NCI-H1694 (cell line): ENCODE results near the gene CHRNA10.
"Not testable (repeated sequence)": the region's sequence is repeated elsewhere in the genome, so short reads cannot be mapped to it uniquely, and the experiment has no call there.

Experiments used
- DNase-seq: peaks from one replicate; lab custom pipeline; 2025; lab: John Stamatoyannopoulos, UW

The CHRNA10 gene

DNA sequence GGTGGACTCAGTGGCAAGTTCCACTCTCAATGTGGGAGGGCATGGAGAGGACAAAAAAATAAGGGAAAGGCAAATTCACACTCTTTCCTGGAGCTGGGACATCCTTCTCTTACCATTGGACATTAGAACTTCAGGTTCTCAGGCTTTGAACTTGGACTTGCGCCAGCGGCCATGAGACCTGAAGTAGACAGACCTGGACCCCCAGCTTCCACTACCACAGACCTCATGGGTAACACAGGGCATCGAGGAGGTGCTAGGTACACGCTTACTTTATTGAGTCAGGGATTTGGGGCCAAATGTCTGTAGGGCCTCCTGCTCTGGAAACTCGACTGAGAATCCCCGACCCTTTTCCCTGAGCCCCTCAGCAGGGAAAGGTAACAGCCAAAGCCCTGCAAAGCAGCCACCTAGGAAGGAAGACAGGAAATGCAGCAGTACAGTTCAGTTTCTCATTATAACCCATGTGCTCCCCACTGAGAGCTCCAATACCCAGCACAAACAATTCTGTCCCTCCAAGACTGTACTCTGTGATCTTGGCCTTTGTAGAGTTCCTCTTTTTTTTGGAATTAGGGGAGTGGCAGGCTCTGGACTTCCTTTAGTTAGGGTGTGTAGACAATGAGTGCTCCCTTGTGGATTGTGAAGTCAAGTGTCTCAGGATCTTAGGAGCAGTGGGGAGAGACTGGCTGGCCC lies 5.7 kb downstream of the CHRNA10 start:
- DNase-seq = no peak

GRCh38 chr11:3664032-3664630 lies 7.1 kb downstream of the CHRNA10 start:
- no peak for DNase-seq

GRCh38 chr11:3662856-3663255 lies 8.3 kb downstream of the CHRNA10 start:
- no peak for DNase-seq

DNA sequence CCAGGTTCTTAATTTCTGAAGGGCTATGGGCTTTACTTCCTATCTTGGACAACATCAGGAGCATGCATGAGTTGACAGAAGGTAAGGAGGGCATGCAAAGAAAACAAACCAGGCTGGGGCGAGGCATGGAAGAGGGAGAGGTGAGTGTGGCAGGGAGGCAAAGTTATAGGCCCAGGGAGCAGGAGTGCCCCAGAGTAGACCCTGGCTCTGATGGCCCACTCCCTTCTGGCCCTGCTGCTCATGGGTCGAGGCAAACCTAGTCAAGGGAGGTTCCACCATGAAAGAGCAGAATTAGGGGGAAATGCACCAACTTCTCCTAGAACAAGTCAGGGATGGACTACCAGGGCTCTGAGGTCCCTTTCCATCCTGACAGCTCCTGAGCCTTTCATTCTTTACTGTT lies 10.2 kb downstream of the CHRNA10 start:
- no peak for DNase-seq

GRCh38 chr11:3659595-3660515 lies 11.3 kb downstream of the CHRNA10 start:
- no peak for DNase-seq

DNA sequence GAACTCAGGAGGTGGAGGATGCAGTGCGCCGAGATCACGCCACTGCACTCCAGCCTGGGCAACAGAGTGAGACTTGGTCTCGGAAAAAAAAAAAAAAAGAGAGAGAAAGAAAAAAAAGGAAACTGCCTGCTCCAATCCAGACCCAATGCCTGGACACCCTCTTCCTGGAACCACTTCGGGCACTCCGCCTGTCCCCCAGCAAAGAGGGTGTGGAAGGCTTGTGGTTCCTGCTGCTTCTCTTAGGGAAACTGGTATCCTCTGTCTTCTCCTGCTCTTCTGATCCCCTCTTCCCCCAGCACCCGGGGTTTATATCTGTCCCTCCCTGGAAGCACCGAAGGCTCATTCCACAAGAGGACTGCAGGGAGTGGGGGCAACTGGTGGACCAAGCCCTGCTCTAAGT lies 12.9 kb downstream of the CHRNA10 start:
- DNase-seq = no peak

DNA sequence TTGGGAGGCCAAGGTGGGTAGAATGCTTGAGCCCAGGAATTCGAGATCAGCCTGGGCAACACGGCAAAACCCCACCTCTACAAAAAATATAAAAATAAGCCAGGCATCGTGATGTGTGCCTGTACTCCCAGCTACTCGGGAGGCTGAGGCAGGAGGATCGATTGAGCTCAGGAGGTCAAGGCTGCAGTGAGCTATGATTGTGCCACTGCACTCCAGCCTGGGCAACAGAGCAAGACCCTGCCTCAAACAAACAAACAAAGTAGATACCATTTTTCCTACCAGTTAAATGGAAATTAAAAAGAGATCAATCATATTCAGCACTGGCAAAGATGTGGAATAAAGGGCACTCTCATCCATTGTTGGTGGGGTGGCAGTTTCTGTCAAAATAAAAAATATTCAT lies 13.9 kb downstream of the CHRNA10 start:
- not testable (repeated sequence) for DNase-seq

DNA sequence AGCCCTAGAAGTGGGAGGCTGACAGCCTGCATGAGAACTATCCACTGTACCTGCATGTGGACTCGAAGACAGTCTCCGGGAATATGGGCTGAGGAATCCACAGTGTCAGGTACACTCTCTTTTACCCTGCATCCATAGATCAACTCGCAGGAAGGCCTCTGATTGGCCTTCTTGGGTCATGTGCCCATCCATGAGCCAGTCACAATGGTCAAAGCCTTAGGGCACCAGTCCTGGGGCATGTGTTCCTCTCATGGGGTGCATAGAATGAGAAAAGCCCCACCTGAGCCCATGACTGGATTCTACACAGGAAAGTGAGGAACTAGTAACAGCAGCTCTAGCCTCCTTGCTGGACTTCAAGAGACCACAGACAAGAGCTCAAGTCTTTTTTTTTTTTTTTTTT lies 15.6 kb downstream of the CHRNA10 start:
- DNase-seq = no peak

DNA sequence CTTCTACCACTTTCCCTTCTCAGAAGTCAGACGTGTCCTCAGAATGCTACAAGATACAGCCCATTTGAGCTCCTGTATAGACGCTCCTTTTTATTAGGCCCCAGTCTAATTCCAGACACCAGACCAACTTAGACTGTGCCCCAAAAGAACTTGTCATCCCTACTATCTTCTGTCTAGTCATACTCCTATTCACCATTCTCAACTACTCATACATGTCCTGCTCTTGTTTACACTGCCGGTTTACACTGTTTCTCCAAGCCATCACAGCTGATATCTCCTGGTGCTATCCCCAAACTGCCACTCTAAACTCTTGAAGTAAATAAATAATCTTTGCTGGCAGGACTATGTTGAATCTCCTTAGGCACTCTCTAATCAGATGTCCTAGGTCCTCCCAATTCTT lies 18.7 kb downstream of the CHRNA10 start:
- DNase-seq = not testable (repeated sequence)

- DNase-seq = not testable (repeated sequence)
These were observed 21.8 kb downstream of the CHRNA10 start for GRCh38 chr11:3649374-3649773.

DNA sequence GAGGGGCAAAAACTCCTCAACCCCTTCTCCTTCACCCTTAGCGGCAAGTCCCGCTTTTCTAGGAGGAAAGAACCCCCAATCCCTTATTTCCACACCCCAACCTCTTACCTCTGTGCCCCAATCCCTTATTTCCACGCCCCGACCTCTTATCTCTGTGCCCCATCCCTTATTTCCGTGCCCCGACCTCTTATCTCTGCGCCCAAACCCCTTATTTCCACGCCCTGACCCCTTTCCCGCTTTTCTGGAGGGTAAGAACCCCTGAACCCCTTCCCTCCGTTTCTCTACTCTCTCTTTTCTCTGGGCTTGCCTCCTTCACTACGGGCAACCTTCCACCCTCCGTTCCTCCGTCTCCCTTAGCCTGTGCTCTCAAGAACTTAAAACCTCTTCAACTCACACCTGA lies 22.3 kb downstream of the CHRNA10 start:
- not testable (repeated sequence) for DNase-seq

DNA sequence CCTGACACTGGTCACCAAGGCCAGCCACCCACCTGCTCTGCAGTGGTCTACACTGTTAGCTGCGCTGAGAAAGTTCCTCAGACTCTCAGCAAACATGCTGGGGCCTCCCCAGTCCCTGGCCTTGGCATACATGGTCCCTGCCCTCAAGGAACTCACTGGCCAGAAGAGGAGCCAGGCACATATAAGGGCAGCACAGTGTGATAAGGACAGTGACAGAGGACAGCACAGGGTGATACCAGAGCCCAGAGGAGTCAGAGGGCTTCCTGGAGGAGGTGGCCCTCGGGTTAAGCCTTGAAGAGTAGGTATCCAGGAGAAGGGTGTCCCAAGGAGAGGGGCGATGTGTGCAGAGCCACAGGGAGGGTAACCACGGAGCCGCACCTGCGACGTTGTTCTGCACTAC lies 25.6 kb downstream of the CHRNA10 start:
- DNase-seq = no peak

DNA sequence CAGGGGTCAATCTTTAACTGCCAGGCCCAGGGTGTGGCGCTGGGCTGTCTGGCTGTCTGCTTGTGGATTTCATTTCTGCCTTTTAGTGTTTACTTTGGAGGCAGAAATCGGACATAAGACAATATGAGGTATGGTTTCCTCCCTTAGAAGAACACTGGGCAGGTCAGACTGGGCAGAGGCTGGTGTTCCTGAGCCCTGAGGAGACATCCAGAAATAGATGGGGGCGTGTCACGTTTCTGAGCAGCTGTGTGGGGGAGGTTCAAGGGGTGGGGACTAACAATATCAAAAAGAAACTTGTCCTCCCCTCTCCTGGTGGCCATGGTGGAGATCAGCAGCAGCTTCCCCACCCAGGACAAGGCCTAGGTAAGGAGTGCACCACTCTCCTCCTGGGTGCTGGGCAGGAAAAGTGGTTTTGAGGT lies 26.4 kb downstream of the CHRNA10 start, which contains the start of gene ART1:
Gene ART1, plus strand, starts transcription at position 312 of the 419 bp plus-strand sequence. CDS start 14,086 bp downstream, outside the sequence.
- no peak for DNase-seq

- DNase-seq = not testable (repeated sequence)
These were observed 28.1 kb downstream of the CHRNA10 start for GRCh38 chr11:3643102-3643546.

GRCh38 chr11:3642071-3642951 lies 28.9 kb downstream of the CHRNA10 start:
- DNase-seq = no peak

- no peak for DNase-seq
These were observed 29.5 kb downstream of the CHRNA10 start, which contains the start of gene ART5 for GRCh38 chr11:3641701-3642070. TSS of gene ART5 (minus strand) at chr11:3641992. CDS start at chr11:3641862, 130 bp downstream.

DNA sequence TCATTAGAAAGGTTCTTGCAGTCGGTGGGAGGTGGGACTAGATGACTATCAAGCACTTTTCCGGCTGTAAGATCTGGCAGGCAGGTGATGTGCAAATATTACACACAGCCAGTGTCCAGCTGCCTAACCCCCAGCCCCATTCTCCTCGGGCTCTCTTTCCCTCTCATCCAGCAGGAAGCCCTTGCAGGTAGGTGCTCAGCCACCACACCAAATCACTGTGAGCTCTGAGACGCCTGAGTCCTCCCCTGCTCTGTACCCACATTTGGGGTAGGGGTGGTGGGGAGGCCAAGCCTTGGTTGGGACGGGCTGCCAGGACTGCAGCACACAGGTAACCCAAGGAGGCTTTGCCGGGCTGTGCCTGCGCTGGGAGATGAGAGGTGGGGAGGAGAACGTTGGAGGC lies 30.0 kb downstream of the CHRNA10 start:
- DNase-seq = no peak

GRCh38 chr11:3639841-3640240 lies 31.3 kb downstream of the CHRNA10 start:
- no peak for DNase-seq

DNA sequence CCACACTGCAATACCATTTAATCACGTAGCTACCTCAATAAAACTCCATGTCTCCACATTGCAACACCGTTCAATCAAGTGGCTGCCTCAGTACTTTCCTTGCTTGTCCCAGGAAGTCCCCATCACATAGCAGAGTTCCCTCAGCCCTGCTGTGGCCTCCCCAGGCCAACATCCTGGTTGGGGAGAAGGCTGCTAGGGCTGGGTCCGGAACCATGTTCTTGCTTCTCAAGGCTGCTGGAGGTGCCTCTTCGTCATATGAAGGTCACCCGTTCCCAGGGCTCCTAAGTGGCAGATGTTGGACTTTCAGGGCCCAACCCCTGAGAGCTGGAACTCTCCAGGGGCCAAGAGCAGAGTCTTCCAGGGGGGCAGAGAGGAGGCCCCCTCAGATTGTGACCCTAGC lies 32.7 kb downstream of the CHRNA10 start:
- DNase-seq = no peak

GRCh38 chr11:3637201-3637600 lies 34.0 kb downstream of the CHRNA10 start:
- no peak for DNase-seq

GRCh38 chr11:3635641-3636375 lies 35.4 kb downstream of the CHRNA10 start:
- DNase-seq = no peak
